DND-41 (cell line): ENCODE measurements around the gene AATK.

Experiments used
- ATAC-seq: fragments of 200-7000 bp; cut with Tn5 transposase; 3 replicates; pipeline ENCODE4 v1.9.1; 2021; ENCODE audit warnings: low read depth; ENCODE audit not compliant: insufficient read depth
- DNase-seq: peaks from one replicate; pipeline ENCODE4 v3.0.0-alpha.2; 2020
- H2AFZ ChIP-seq: 2 replicates; pipeline ENCODE4 v1.6.0; 2012; ENCODE audit warnings: low read depth, low read length
- H3K27ac ChIP-seq: 2 replicates; pipeline ENCODE4 v1.5.1; 2012; ENCODE audit warnings: low read length, inconsistent platforms
- H3K27me3 ChIP-seq: fragments of 200-600 bp; sonication (generic); 2 replicates; pipeline ENCODE4 v1.6.0; 2012; ENCODE audit warnings: low read length, mild to moderate bottlenecking, inconsistent platforms; ENCODE audit not compliant: insufficient read depth, poor library complexity
- H3K36me3 ChIP-seq: 2 replicates; pipeline ENCODE4 v1.5.1; 2012; ENCODE audit warnings: low read length, inconsistent platforms; ENCODE audit not compliant: insufficient read depth
- H3K4me1 ChIP-seq: 2 replicates; pipeline ENCODE4 v1.5.1; 2012; ENCODE audit warnings: mild to moderate bottlenecking, low read length; ENCODE audit not compliant: insufficient read depth
- H3K4me2 ChIP-seq: 2 replicates; pipeline ENCODE4 v1.6.0; 2012; ENCODE audit warnings: mild to moderate bottlenecking, moderate library complexity, low read length, inconsistent platforms; ENCODE audit not compliant: insufficient read depth
- H3K4me3 ChIP-seq, 2 experiments: fragments of 200-600 bp in 1 of 2; shearing (Covaris generic) in 1 of 2; 2 replicates each; pipeline ENCODE4 v1.5.1; 2012 to 2016; ENCODE audit warnings: inconsistent platforms in 2 of 2, low read length in 2 of 2, mild to moderate bottlenecking in 2 of 2, low read depth in 1 of 2, moderate library complexity in 1 of 2
- H3K79me2 ChIP-seq: 2 replicates; pipeline ENCODE4 v1.6.0; 2012; ENCODE audit warnings: low read length, inconsistent platforms; ENCODE audit not compliant: insufficient read depth
- H3K9ac ChIP-seq: 2 replicates; pipeline ENCODE4 v1.6.0; 2012; ENCODE audit warnings: low read depth, mild to moderate bottlenecking, inconsistent platforms, low read length, moderate library complexity
- H3K9me3 ChIP-seq: 2 replicates; pipeline ENCODE4 v1.5.1; 2012; ENCODE audit warnings: low read length, moderate library complexity, mild to moderate bottlenecking, inconsistent platforms; ENCODE audit not compliant: insufficient read depth, severe bottlenecking
- H4K20me1 ChIP-seq: 2 replicates; pipeline ENCODE4 v1.6.0; 2012; ENCODE audit warnings: low read length; ENCODE audit not compliant: insufficient read depth
- CTCF ChIP-seq: IDR thresholded peaks from 2 replicates; pipeline ENCODE4 v1.5.1; 2012; ENCODE audit warnings: borderline replicate concordance, low read length, moderate library complexity, mild to moderate bottlenecking; ENCODE audit not compliant: poor library complexity, severe bottlenecking; ENCODE audit errors: extremely low read depth
- EZH2 ChIP-seq: IDR thresholded peaks from 3 replicates; pipeline ENCODE4 v1.6.1; 2012; ENCODE audit warnings: borderline replicate concordance, low read depth, mild to moderate bottlenecking, moderate library complexity, low read length, inconsistent platforms; ENCODE audit not compliant: severe bottlenecking

Gene AATK

GRCh38 chr17:81194225-81194760, 28.3 kb upstream of the AATK start:
- Histone ChIP-seq H3K9me3 (no peaks in the 10 kb centered on the region), H3K4me1 (no peaks in the 10 kb centered on the region), H3K9ac (no peak overlapping the region), H3K27me3 (no peaks in the 10 kb centered on the region), H2AFZ (no peak overlapping the region), H3K4me3 (no peak overlapping the region), H3K36me3 (peaks cover 69% of the 10 kb centered on the region), H4K20me1 (no peaks in the 10 kb centered on the region), H3K27ac (no peak overlapping the region), H3K4me2 (no peak overlapping the region), H3K79me2 (no peaks in the 10 kb centered on the region)
- DNase-seq (no peak), ATAC-seq (no peak)
- TF ChIP-seq EZH2 (no peak), CTCF (no peak)

- DNase-seq (no peak), ATAC-seq (no peak)
- TF ChIP-seq EZH2 (no peak), CTCF (no peak)
- no peak overlapping the region for H2AFZ ChIP-seq
- H3K9me3 ChIP-seq: no peaks in the 10 kb centered on the region
- no peak overlapping the region for H3K4me2 ChIP-seq
- no peak overlapping the region for H3K4me3 ChIP-seq
- no peak overlapping the region for H3K27ac ChIP-seq
- no peaks in the 10 kb centered on the region for H3K27me3 ChIP-seq
- no peaks in the 10 kb centered on the region for H3K79me2 ChIP-seq
- H4K20me1 ChIP-seq: no peaks in the 10 kb centered on the region
- no peak overlapping the region for H3K9ac ChIP-seq
- H3K36me3 ChIP-seq: peaks cover 72% of the 10 kb centered on the region
- H3K4me1 ChIP-seq: no peaks in the 10 kb centered on the region
Observed at GRCh38 chr17:81193470-81194224, 27.6 kb upstream of the AATK start.

GRCh38 chr17:81193051-81193410, 27.0 kb upstream of the AATK start:
- Histone ChIP-seq H3K9me3 (no peaks in the 10 kb centered on the region), H4K20me1 (no peaks in the 10 kb centered on the region; the same call in 1 of the 2 replicates), H3K79me2 (no peaks in the 10 kb centered on the region), H3K27me3 (no peaks in the 10 kb centered on the region), H3K4me1 (no peaks in the 10 kb centered on the region), H3K4me2 (no peak overlapping the region), H3K27ac (no peak overlapping the region), H2AFZ (no peak overlapping the region), H3K36me3 (peaks cover 68% of the 10 kb centered on the region), H3K4me3 (no peak overlapping the region), H3K9ac (no peak overlapping the region)
- no peak for ATAC-seq
- no peak for TF ChIP-seq CTCF
- TF ChIP-seq EZH2: no peak
- DNase-seq: no peak
